ENCODE measurements around the gene LSG1.

Gene LSG1

GRCh38 chr3:194675081-194675640 lies 3.2 kb upstream of the LSG1 start:
- Histone ChIP-seq H3K4me3 (ENCODE audit: low read depth in 1 of 2, low read length in 1 of 2) (no peak overlapping the region), H3K27ac (no peak overlapping the region), H3K27me3 (peaks cover 9% of the 10 kb centered on the region), H3K36me3 (no peaks in the 10 kb centered on the region), H3K4me1 (ENCODE audit: control insufficient read depth in 1 of 2, insufficient read depth in 1 of 2, low read depth in 1 of 2, low read length in 1 of 2) (peaks cover 17 to 20% of the 10 kb centered on the region in 2 experiments), H3K9me3 (no peaks in the 10 kb centered on the region)
- no peak for TF ChIP-seq CTCF (IDR thresholded peaks at IDR 0.05)

DNA sequence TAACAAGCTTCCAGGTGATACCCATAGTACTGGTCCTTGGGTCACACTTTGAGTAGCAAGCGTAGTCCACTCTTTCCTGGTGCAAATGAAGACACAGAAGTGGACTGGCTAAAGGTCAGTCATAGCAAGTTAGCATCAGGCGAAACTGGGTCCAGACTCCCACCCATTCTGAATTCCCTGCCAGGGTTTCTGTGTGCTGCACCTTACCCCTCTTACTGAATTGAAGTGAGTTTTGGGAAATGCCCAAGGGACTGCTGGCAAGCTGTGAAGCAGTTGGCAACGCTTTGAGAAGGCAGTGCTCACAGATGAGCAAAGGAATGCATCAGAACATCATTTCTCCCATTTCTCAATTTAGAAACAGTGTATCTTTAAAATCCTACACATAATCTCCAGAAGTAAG lies 1.8 kb upstream of the LSG1 start:
- Histone ChIP-seq H3K36me3 (peaks cover 4% of the 10 kb centered on the region), H3K9me3 (no peaks in the 10 kb centered on the region), H3K27me3 (peaks cover 9% of the 10 kb centered on the region), H3K27ac (no peak overlapping the region), H3K4me1 (ENCODE audit: control insufficient read depth in 1 of 2, insufficient read depth in 1 of 2, low read depth in 1 of 2, low read length in 1 of 2) (peaks cover 17 to 20% of the 10 kb centered on the region in 2 experiments), H3K4me3 (ENCODE audit: low read depth in 1 of 2, low read length in 1 of 2) (no peak overlapping the region)
- no peak for TF ChIP-seq CTCF (IDR thresholded peaks at IDR 0.05)

- H3K4me3 ChIP-seq (ENCODE audit: low read depth in 1 of 2, low read length in 1 of 2) = peak overlapping the region; percentile 79 to 87
- H3K4me1 ChIP-seq (ENCODE audit: control insufficient read depth in 1 of 2, insufficient read depth in 1 of 2, low read depth in 1 of 2, low read length in 1 of 2) = peaks cover 17 to 20% of the 10 kb centered on the region in 2 experiments
- peak overlapping the region; percentile 93 for H3K27ac ChIP-seq
- H3K27me3 ChIP-seq = peaks cover 9% of the 10 kb centered on the region
- no peak for TF ChIP-seq CTCF (IDR thresholded peaks at IDR 0.05)
- peaks cover 4% of the 10 kb centered on the region for H3K36me3 ChIP-seq
- no peaks in the 10 kb centered on the region for H3K9me3 ChIP-seq
Measured at GRCh38 chr3:194672876-194673275, 885 bp upstream of the LSG1 start.

DNA sequence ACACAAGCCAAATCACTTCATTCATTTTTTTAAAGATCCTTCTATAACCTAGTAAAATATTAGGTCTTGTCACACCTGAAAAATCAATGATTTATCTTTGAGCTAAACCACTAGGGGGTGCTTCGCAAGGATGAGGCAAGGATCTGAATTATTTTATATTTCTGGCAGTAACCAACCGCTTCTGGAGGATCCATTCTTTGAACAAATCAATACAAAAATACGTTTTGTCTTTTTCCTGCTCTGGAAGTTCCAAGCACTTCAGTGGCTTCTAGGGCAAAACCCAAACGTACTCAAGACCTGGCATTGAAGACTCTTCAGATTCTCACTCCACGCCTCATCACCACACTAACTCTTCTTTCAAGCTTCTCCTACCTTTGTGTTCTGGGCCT lies 486 bp downstream of the LSG1 start:
- H3K9me3 ChIP-seq = no peaks in the 10 kb centered on the region
- no peak for TF ChIP-seq CTCF (IDR thresholded peaks at IDR 0.05)
- H3K4me1 ChIP-seq (ENCODE audit: control insufficient read depth in 1 of 2, insufficient read depth in 1 of 2, low read depth in 1 of 2, low read length in 1 of 2) = peaks cover 17 to 20% of the 10 kb centered on the region in 2 experiments
- H3K36me3 ChIP-seq = peaks cover 6% of the 10 kb centered on the region
- peaks cover 9% of the 10 kb centered on the region for H3K27me3 ChIP-seq
- H3K4me3 ChIP-seq (ENCODE audit: low read depth in 1 of 2, low read length in 1 of 2) = peak overlapping the region; percentile 79 to 87
- H3K27ac ChIP-seq = peak overlapping the region; percentile 93

DNA sequence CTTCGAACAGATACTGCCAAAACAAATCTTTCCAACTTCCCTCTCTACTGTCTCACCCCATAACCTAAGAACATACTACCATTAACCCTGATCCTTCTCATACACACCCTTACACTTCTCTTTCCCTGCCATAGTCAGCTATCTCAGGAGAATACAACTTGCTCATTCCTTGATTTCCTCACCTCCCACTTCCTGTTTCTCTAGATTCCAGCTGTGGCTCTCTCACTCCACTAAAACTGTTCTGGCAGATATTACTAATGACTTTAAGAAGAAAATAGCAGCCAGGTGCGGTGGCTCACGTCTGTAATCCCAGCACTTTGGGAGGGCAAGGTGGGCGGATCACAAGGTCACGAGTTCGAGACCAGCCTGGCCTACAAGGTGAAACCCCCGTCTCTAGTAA lies 4.6 kb downstream of the LSG1 start:
- TF ChIP-seq CTCF (IDR thresholded peaks at IDR 0.05) = no peak
- Histone ChIP-seq H3K27ac (no peak overlapping the region), H3K36me3 (peaks cover 18% of the 10 kb centered on the region), H3K4me1 (ENCODE audit: control insufficient read depth in 1 of 2, insufficient read depth in 1 of 2, low read depth in 1 of 2, low read length in 1 of 2) (peaks cover 9 to 12% of the 10 kb centered on the region in 2 experiments), H3K27me3 (no peaks in the 10 kb centered on the region), H3K9me3 (no peaks in the 10 kb centered on the region), H3K4me3 (ENCODE audit: low read depth in 1 of 2, low read length in 1 of 2) (no peak overlapping the region)

Measured in neutrophil (primary cell).